Activated B cell treated with CpG ODN at 0.5 μM for 24 hours (primary cell): ENCODE data around the gene PDPN. TPM values are rescaled to one million over a fixed set of nuclear protein-coding genes. Genes with fewer than 3 reads are reported as not detected.

Source experiments
- ATAC-seq: fragments of 200-7000 bp; cut with Tn5 transposase; one replicate; pipeline ENCODE4 v1.10.0; 2021; ENCODE audit warnings: low read depth, mild to moderate bottlenecking, moderate library complexity
- CTCF ChIA-PET: fragments of 350-600 bp; sonication (Branson Sonifier 250); formaldehyde crosslinking; loops from one replicate; lab custom pipeline; 2021; ENCODE audit warnings: antibody characterized with exemption; lab: Charles Lee
- POLR2A ChIA-PET: fragments of 350-600 bp; sonication (Branson Sonifier 250); formaldehyde crosslinking; loops from one replicate; lab custom pipeline; 2021; ENCODE audit warnings: antibody characterized with exemption; lab: Charles Lee
- DNase-seq: peaks from one replicate; pipeline ENCODE4 v3.0.0; 2022
- H3K27ac Mint-ChIP-seq: one replicate; pipeline ENCODE4 v1.8.0; 2020; ENCODE audit warnings: mixed read lengths
- H3K27me3 Mint-ChIP-seq: one replicate; pipeline ENCODE4 v1.8.0; 2021; ENCODE audit warnings: mixed read lengths
- H3K36me3 Mint-ChIP-seq: one replicate; pipeline ENCODE4 v1.8.0; 2021; ENCODE audit warnings: low read depth, mixed read lengths
- H3K4me1 Mint-ChIP-seq: one replicate; pipeline ENCODE4 v1.8.0; 2021; ENCODE audit warnings: mixed read lengths
- H3K4me3 Mint-ChIP-seq: one replicate; pipeline ENCODE4 v1.8.0; 2020; ENCODE audit warnings: mild to moderate bottlenecking, mixed read lengths
- H3K9me3 Mint-ChIP-seq: one replicate; pipeline ENCODE4 v1.8.0; 2020; ENCODE audit warnings: mixed read lengths
- CTCF ChIP-seq: fragments of 200-600 bp; IDR thresholded peaks from one replicate; pipeline ENCODE4 v1.8.0; 2022; ENCODE audit warnings: antibody characterized with exemption, mild to moderate bottlenecking
- intact Hi-C: fragments of 100-400 bp; cut with micrococcal nuclease; formaldehyde crosslinking; loops from one replicate; pipeline ENCODE4 v1.15.1; 2024
- total RNA-seq: library from RNA; stranded (reverse); gene quantifications from 2 replicates; pipeline ENCODE4 v1.2.3, GENCODE V29; 2022

PDPN gene
- total RNA-seq, 1 donor from 2014 or later, result not detected

DNA sequence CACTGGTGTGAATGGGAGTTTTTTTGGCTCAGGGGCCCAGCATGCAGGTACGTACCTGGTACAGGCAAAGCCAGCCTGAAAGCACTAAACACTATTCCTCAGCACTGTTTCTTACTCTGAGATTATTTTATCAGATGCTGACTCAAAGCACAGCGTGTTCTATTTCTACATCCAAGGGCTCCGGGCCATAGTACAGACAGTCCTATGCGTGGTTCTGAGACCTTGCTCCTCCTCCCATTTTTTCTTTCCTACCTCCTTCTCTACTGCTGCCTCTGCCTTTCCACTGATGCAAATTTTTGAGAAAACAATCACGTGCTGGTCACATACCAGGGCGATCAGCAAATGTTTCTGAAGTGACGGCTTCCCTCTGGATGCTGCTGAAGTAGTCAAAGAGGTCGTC lies 36.3 kb downstream of the PDPN start:
- Mint-ChIP-seq H3K27me3 (peaks cover 12% of the 10 kb centered on the region), H3K27ac (no peak overlapping the region), H3K4me1 (no peaks in the 10 kb centered on the region), H3K36me3 (no peaks in the 10 kb centered on the region), H3K9me3 (no peaks in the 10 kb centered on the region), H3K4me3 (no peak overlapping the region)
- no peak for DNase-seq
- POLR2A ChIA-PET, result no interaction called here
- CTCF ChIA-PET, result no interaction called here
- intact Hi-C loops, result no loop called here
- no peak for TF ChIP-seq CTCF
- ATAC-seq, result no peak

- H3K27me3 Mint-ChIP-seq, result peaks cover 12% of the 10 kb centered on the region
- no peaks in the 10 kb centered on the region for H3K36me3 Mint-ChIP-seq
- intact Hi-C loops, result no loop called here
- CTCF ChIA-PET, result no interaction called here
- no peak overlapping the region for H3K27ac Mint-ChIP-seq
- H3K4me1 Mint-ChIP-seq, result no peaks in the 10 kb centered on the region
- H3K9me3 Mint-ChIP-seq, result no peaks in the 10 kb centered on the region
- TF ChIP-seq CTCF, result no peak
- H3K4me3 Mint-ChIP-seq, result no peak overlapping the region
- ATAC-seq (no peak), DNase-seq (no peak)
- POLR2A ChIA-PET, result no interaction called here
Measured at GRCh38 chr1:13620825-13621224, 37.2 kb downstream of the PDPN start.

DNA sequence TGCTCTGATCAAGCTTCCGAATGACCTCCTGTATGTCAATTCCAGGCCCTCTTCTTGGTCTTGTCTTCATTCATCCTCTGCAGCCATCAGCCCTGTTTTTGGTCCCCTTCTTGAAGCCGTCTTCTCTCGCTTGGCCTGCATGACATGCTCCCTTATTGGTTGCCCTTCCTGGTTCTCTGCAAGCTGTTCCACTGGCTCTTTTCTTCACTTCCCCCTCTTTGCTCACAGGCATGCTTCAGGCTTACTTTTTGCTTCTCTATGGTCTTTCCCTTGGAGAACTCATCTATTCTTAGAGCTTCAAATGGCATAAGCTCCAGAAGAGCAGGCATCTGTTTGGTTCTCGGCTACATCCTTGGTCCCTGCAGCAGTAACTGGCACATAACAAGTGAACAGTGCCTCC lies 38.8 kb downstream of the PDPN start:
- DNase-seq (no peak), ATAC-seq (no peak)
- ChIA-PET POLR2A (no interaction called here), CTCF (no interaction called here)
- Mint-ChIP-seq H3K27ac (no peak overlapping the region), H3K36me3 (no peaks in the 10 kb centered on the region), H3K9me3 (no peaks in the 10 kb centered on the region), H3K4me3 (no peak overlapping the region), H3K4me1 (no peaks in the 10 kb centered on the region), H3K27me3 (peaks cover 16% of the 10 kb centered on the region)
- no peak for TF ChIP-seq CTCF
- intact Hi-C loops, result no loop called here

DNA sequence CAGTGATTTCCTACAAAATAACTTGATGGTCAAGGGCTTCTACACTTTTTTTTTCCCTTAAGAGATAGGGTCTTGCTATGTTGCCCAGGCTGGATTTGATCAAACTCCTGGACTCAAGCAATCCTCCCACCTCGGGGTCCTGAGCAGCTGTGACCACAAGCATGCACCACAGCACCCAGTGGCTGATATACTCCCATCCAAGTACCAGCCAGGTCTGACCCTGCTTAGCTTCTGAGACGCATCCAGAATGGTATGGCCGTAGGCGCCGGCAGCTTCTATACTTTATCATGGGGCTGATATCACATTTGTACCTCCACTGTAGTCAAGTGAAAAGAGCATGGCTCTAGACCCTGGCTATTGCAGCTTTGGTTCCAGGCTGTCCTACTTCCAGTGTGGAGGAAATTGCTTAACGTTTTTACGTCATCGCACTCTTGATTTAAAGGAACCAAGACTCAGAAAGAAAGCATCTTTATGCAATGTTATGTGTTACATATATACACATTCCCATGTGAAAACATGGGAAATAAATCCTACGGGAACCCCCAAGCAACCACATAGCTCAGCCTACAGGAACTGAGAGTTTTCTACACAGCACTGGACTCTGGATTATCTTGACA lies 39.5 kb downstream of the PDPN start:
- DNase-seq, result no peak
- no peak overlapping the region for H3K27ac Mint-ChIP-seq
- no peak for TF ChIP-seq CTCF
- peaks cover 12% of the 10 kb centered on the region for H3K27me3 Mint-ChIP-seq
- H3K9me3 Mint-ChIP-seq, result no peaks in the 10 kb centered on the region
- no peaks in the 10 kb centered on the region for H3K36me3 Mint-ChIP-seq
- CTCF ChIA-PET, result no interaction called here
- H3K4me1 Mint-ChIP-seq, result no peaks in the 10 kb centered on the region
- intact Hi-C loops, result no loop called here
- no peak overlapping the region for H3K4me3 Mint-ChIP-seq
- POLR2A ChIA-PET, result no interaction called here
- no peak for ATAC-seq

DNA sequence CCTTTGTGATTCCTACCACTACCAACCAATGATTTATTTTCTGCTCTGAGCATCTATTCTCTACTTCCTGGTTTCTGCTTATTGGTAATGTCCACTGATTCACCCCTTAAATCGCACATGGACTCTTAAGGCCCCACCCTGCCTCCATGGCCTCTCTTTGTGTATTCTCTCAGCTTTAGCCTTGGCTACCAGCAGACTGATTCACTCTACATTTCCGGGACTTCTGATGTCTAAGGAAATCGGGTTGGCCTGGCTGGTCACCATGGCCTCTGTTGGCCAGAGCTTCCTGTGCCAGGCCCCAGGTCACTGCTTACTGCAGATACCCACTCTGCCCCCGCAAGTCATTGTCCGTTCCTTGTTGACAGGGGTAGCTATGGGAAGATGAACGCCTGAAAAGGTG lies 40.9 kb downstream of the PDPN start:
- no peaks in the 10 kb centered on the region for H3K4me1 Mint-ChIP-seq
- no peaks in the 10 kb centered on the region for H3K36me3 Mint-ChIP-seq
- H3K27me3 Mint-ChIP-seq, result peaks cover 24% of the 10 kb centered on the region
- no peak for DNase-seq
- no peaks in the 10 kb centered on the region for H3K9me3 Mint-ChIP-seq
- no peak overlapping the region for H3K27ac Mint-ChIP-seq
- ChIA-PET POLR2A (no interaction called here), CTCF (no interaction called here)
- intact Hi-C loops, result no loop called here
- TF ChIP-seq CTCF, result no peak
- H3K4me3 Mint-ChIP-seq, result no peak overlapping the region
- no peak for ATAC-seq
